Natural killer cell (primary cell): Measurements from ENCODE around the gene AMDHD2. TPM values are rescaled to one million over a fixed set of nuclear protein-coding genes. Genes with fewer than 3 reads are reported as not detected.

Experiments
- ATAC-seq, 3 donors: fragments of 150-1000 bp in 2 of 3; fragments of 200-7000 bp in 1 of 3; cut with Tn5 transposase; 1 replicate in 1 of 3; 2 replicates in 2 of 3; pipeline ENCODE4 v1.10.0; 2021; ENCODE audit warnings: mild to moderate bottlenecking in 2 of 3, moderate library complexity in 2 of 3
- DNase-seq, 2 donors: peaks; one replicate each; pipeline versions ENCODE4 v3.0.0 to v3.0.0-alpha.2; 2013 to 2021; ENCODE audit warnings: mixed read lengths in 1 of 2
- H3K27ac ChIP-seq: one replicate; pipeline ENCODE4 v1.5.1; 2013; ENCODE audit warnings: mild to moderate bottlenecking, low read length
- H3K27me3 ChIP-seq: one replicate; pipeline ENCODE4 v1.6.1; 2013; ENCODE audit warnings: low read length; ENCODE audit not compliant: control insufficient read depth, insufficient read depth
- H3K36me3 ChIP-seq: one replicate; pipeline ENCODE4 v1.6.1; 2013; ENCODE audit warnings: low read length; ENCODE audit not compliant: control insufficient read depth, insufficient read depth
- H3K4me1 ChIP-seq: one replicate; pipeline ENCODE4 v1.6.1; 2013; ENCODE audit warnings: low read length; ENCODE audit not compliant: control insufficient read depth, insufficient read depth
- H3K4me3 ChIP-seq: one replicate; pipeline ENCODE4 v1.5.1; 2013; ENCODE audit warnings: low read length
- H3K9me3 ChIP-seq: one replicate; pipeline ENCODE4 v1.6.1; 2013; ENCODE audit warnings: low read length; ENCODE audit not compliant: control insufficient read depth, insufficient read depth
- H3K27ac Mint-ChIP-seq, 2 donors: one replicate each; pipeline ENCODE4 v1.8.0; 2022; ENCODE audit warnings: mild to moderate bottlenecking in 2 of 2, mixed read lengths in 2 of 2, moderate library complexity in 1 of 2
- H3K27me3 Mint-ChIP-seq, 2 donors: one replicate each; pipeline ENCODE4 v1.8.0; 2022; ENCODE audit warnings: low read depth in 2 of 2, mixed read lengths in 2 of 2
- H3K36me3 Mint-ChIP-seq: one replicate; pipeline ENCODE4 v1.8.0; 2022; ENCODE audit warnings: mixed read lengths
- H3K4me1 Mint-ChIP-seq, 2 donors: one replicate each; pipeline ENCODE4 v1.8.0; 2022; ENCODE audit warnings: mixed read lengths in 2 of 2
- H3K4me3 Mint-ChIP-seq: one replicate; pipeline ENCODE4 v1.8.0; 2022; ENCODE audit warnings: mild to moderate bottlenecking, moderate library complexity, mixed read lengths
- H3K9me3 Mint-ChIP-seq, 2 donors: one replicate each; pipeline ENCODE4 v1.8.0; 2022; ENCODE audit warnings: mixed read lengths in 2 of 2
- WGBS: methylation state at CpG from one replicate; pipeline ENCODE4 v1.1.7; 2013; ENCODE audit warnings: missing lambda C conversion rate; ENCODE audit not compliant: insufficient coverage; 5-methylcytosine and 5-hydroxymethylcytosine counted together
- intact Hi-C: fragments of 100-400 bp; cut with micrococcal nuclease; formaldehyde crosslinking; loops from one replicate; pipeline ENCODE4 v1.14.2; 2022
- total RNA-seq, 4 donors: library from RNA; stranded (reverse); fragments of 120-200 nt in 1 of 4; gene quantifications; one replicate each; pipeline versions ENCODE4 v1.2.3 to v1.2.4, GENCODE V29; 2013 to 2022
- TF ChIP-seq, protein P1 (sequence below): fragments of 200-600 bp; IDR thresholded peaks from one replicate; pipeline ENCODE4 v1.8.0; 2022; ENCODE audit warnings: antibody characterized with exemption

The AMDHD2 gene
- total RNA-seq, 3 donors from 2014 or later (not counting 1 experiment from before 2014, with no cell fraction given), result 129 to 162 (median 144) TPM

- Mint-ChIP-seq H3K36me3 (no peaks in the 10 kb centered on the region), H3K4me3 (no peak overlapping the region), H3K4me1 (no peaks in the 10 kb centered on the region), H3K9me3 (no peaks in the 10 kb centered on the region), H3K27ac (no peak overlapping the region), H3K27me3 (no peaks in the 10 kb centered on the region)
- TF ChIP-seq, protein P1, sequence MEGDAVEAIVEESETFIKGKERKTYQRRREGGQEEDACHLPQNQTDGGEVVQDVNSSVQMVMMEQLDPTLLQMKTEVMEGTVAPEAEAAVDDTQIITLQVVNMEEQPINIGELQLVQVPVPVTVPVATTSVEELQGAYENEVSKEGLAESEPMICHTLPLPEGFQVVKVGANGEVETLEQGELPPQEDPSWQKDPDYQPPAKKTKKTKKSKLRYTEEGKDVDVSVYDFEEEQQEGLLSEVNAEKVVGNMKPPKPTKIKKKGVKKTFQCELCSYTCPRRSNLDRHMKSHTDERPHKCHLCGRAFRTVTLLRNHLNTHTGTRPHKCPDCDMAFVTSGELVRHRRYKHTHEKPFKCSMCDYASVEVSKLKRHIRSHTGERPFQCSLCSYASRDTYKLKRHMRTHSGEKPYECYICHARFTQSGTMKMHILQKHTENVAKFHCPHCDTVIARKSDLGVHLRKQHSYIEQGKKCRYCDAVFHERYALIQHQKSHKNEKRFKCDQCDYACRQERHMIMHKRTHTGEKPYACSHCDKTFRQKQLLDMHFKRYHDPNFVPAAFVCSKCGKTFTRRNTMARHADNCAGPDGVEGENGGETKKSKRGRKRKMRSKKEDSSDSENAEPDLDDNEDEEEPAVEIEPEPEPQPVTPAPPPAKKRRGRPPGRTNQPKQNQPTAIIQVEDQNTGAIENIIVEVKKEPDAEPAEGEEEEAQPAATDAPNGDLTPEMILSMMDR, result no peak
- Histone ChIP-seq H3K4me3 (no peak overlapping the region), H3K36me3 (peaks cover 6% of the 10 kb centered on the region), H3K4me1 (peaks cover under 1% of the 10 kb centered on the region), H3K27ac (no peak overlapping the region), H3K27me3 (no peaks in the 10 kb centered on the region), H3K9me3 (no peaks in the 10 kb centered on the region)
- intact Hi-C loops, result no loop called here
- DNase-seq (no peak), ATAC-seq (no peak)
- 92% methylated on average over 6 of the region's 6 CpGs for WGBS
Observed at GRCh38 chr16:2493605-2494004, 26.6 kb upstream of the AMDHD2 start.

DNA sequence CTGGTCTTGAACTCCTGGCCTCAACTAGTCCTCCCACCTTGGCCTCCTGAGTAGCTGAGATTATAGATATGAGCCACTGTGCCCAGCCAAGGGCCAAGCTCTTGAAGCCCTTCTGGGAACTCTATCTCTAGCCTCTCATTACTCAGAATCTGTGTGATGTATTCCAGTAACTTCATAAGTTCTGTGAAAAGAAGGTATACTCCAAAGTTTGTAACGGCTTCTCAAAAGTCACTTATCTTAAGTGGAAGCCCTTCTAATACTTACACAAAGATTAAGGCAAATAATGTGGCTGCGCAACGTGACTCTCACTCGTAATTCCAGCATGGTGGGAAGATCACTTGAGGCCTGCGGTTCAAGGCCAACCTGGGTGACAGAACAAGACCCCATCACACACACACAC lies 25.6 kb upstream of the AMDHD2 start:
- no peak overlapping the region for H3K27ac Mint-ChIP-seq
- no peaks in the 10 kb centered on the region for H3K9me3 Mint-ChIP-seq
- H3K27me3 ChIP-seq, result no peaks in the 10 kb centered on the region
- H3K27me3 Mint-ChIP-seq, result no peaks in the 10 kb centered on the region
- ATAC-seq (no peak), DNase-seq (no peak)
- H3K36me3 ChIP-seq, result peaks cover 6% of the 10 kb centered on the region
- no peak overlapping the region for H3K4me3 ChIP-seq
- intact Hi-C loops, result no loop called here
- H3K36me3 Mint-ChIP-seq, result no peaks in the 10 kb centered on the region
- H3K4me1 ChIP-seq, result no peaks in the 10 kb centered on the region
- H3K27ac ChIP-seq, result no peak overlapping the region
- H3K4me1 Mint-ChIP-seq, result no peaks in the 10 kb centered on the region
- no peaks in the 10 kb centered on the region for H3K9me3 ChIP-seq
- no peak overlapping the region for H3K4me3 Mint-ChIP-seq
- WGBS, result 95% methylated on average over 5 of the region's 5 CpGs
- TF ChIP-seq, protein P1, result no peak

GRCh38 chr16:2495041-2495440 lies 25.1 kb upstream of the AMDHD2 start:
- no peak overlapping the region for H3K27ac ChIP-seq
- Mint-ChIP-seq H3K4me3 (no peak overlapping the region), H3K27me3 (no peaks in the 10 kb centered on the region), H3K27ac (no peak overlapping the region), H3K4me1 (no peaks in the 10 kb centered on the region), H3K36me3 (no peaks in the 10 kb centered on the region), H3K9me3 (no peaks in the 10 kb centered on the region)
- ATAC-seq (no peak), DNase-seq (no peak)
- intact Hi-C loops, result no loop called here
- peaks cover 6% of the 10 kb centered on the region for H3K36me3 ChIP-seq
- H3K4me1 ChIP-seq, result no peaks in the 10 kb centered on the region
- no peak overlapping the region for H3K4me3 ChIP-seq
- TF ChIP-seq, protein P1, result no peak
- H3K9me3 ChIP-seq, result no peaks in the 10 kb centered on the region
- 93% methylated on average over 5 of the region's 5 CpGs for WGBS
- no peaks in the 10 kb centered on the region for H3K27me3 ChIP-seq
